GM21576 (cell line): ENCODE results near the gene RTN1.

Experiments used
- ATAC-seq: cut with Tn5 transposase; IDR thresholded peaks from one replicate; pipeline ENCODE4 v1.9.1; 2021; ENCODE audit warnings: mild to moderate bottlenecking, moderate library complexity; ENCODE audit not compliant: unreplicated experiment

The RTN1 gene

DNA sequence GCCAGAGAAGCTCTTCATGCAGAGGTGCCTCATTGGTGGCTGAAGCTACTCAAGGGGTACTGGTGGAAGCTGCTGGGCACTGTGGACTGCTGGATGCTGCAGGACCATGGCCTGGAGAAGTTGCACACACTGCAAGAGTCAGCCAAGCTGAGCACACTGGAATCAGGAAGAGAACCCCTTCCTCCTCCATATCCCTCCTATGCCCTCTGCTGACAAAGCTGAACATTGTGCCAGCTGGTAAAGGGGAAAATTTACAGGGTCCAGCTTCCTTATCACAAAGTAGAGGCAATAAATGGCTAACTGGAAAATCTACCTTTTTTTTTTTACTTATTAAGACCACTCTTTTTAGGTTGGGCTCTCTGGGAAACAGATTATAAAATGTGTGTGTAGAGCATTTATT is 300.5 kb downstream of the RTN1 start:
- no peak for ATAC-seq

- no peak for ATAC-seq
Observed at GRCh38 chr14:59566725-59567124, 303.9 kb downstream of the RTN1 start.

DNA sequence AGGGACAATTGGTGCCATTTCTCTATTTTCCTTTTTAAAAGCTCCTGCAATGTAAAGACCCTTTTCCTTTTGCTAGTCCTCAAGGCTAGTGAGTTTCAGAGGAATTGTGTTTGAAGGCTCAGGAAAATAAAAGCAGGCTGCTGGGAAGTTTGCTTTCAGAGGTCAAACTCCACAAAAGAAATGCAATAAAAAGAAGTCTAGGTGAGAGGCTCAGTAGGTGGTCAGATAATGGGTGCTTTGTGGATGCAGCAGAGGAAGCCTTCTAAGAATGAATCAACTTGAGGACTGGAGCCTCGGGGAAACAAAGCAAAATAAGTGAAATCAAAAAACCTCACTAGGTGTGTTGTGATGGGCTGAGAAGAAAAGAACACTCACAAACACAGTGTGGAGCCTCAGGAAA is 304.3 kb downstream of the RTN1 start:
- ATAC-seq = no peak

DNA sequence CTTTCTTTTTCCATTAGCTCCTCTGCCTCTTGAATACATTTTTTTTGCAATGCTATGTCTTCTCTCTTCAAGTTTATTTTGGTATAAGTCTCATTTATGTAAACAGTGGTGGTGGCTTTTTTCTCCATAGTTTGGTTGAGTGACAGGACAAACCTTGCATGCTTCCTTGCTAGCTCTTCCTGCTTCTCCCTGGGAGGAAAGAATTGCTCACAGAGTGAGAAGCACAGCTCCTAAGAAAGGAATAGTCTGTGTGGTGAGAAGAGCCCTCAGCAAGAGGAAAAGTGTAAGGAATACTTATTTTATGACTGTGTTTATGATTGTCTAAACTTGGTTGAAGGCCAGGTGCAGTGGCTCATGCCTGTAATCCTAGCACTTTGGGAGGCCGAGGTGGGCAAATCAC is 305.5 kb downstream of the RTN1 start:
- no peak for ATAC-seq

GRCh38 chr14:59564366-59564765 is 306.2 kb downstream of the RTN1 start:
- no peak for ATAC-seq

DNA sequence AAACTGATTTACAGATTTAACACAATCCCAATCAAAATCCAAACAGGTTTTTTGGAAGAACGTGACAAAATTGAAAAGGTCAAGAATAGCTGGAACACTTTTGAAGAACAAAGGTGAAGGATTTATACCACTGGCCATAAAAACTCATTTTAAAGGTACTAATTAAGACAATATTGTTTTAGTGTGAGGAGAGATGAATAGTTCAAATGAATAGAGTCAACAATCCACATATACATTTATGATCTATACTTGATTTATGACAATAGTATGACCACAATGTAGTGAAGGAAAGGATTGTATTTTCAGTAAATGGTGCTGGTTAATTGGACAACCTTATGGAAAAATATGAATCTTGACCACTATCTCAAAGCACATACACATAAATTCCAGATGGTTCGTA is 323.3 kb downstream of the RTN1 start:
- ATAC-seq = no peak
